NT2/D1 (cell line): Measurements from ENCODE around the gene PLA2G1B.
A peak's percentile ranks its signal among the peaks of the same experiment; 100 is the strongest.

Experiments
- DNase-seq: peaks from one replicate; pipeline ENCODE4 v3.0.0-alpha.2; 2011; ENCODE audit warnings: low read depth, low spot score
- H3K27me3 ChIP-seq: 2 replicates; pipeline ENCODE4 v1.6.0; 2011; ENCODE audit warnings: mild to moderate bottlenecking; ENCODE audit not compliant: insufficient read length, insufficient read depth
- H3K36me3 ChIP-seq: 2 replicates; pipeline ENCODE4 v1.6.1; 2011; ENCODE audit warnings: mild to moderate bottlenecking, low read length, mixed read lengths; ENCODE audit not compliant: insufficient read depth, insufficient read length
- H3K4me1 ChIP-seq: 2 replicates; pipeline ENCODE4 v1.5.1; 2011; ENCODE audit not compliant: insufficient read depth, insufficient read length
- H3K4me3 ChIP-seq: 2 replicates; pipeline ENCODE4 v1.5.1; 2011; ENCODE audit warnings: low read depth; ENCODE audit not compliant: insufficient read length
- H3K9ac ChIP-seq: 2 replicates; pipeline ENCODE4 v1.6.0; 2011; ENCODE audit warnings: low read depth; ENCODE audit not compliant: insufficient read length
- H3K9me3 ChIP-seq: 2 replicates; pipeline ENCODE4 v1.5.1; 2011; ENCODE audit warnings: mild to moderate bottlenecking, low read length; ENCODE audit not compliant: insufficient read depth
- SUZ12 ChIP-seq: IDR thresholded peaks from 2 replicates; pipeline ENCODE4 v1.6.1; 2011; ENCODE audit not compliant: insufficient read length, insufficient read depth; ENCODE audit errors: extremely low read depth
- YY1 ChIP-seq: IDR thresholded peaks from 2 replicates; pipeline ENCODE4 v1.6.1; 2011; ENCODE audit not compliant: insufficient read length, insufficient read depth
- ZNF274 ChIP-seq: IDR thresholded peaks from 2 replicates; pipeline ENCODE4 v1.6.1; 2011; ENCODE audit warnings: mild to moderate bottlenecking, low read depth, low read length

Gene PLA2G1B

DNA sequence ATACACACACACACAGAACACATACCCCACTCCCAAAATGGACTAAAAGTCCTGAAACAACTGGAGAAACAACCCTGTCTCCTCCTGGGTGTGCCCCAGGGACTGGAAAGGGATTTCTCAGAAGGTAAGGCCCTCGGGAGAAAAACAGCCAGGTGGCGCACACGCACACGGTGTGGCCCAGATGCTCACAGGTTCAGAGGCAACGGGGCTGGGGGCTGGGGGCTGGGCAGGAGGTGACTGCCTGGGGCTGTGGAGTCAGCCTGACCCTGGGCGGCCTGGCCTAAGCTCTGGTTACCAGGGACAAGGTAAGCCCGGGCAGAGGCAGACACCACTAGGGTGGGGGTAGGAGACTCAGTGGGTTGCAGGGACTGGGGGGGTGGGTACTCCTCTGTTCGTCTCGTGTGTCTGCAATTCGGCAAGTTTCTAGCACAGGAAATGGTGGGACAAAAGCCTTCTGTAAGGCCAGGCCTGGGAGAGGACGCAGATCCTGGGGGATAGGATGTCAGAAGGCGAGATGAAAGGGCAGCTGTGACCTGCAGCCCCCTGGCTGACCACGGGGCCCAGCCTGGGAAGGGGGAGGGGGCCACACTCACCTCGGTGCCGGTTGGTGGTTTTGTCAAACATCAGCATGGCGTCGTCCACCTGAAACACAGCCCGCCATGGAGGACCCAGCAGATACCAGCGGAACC lies 31.0 kb upstream of the PLA2G1B start:
- Histone ChIP-seq H3K9ac (peak overlapping the region; percentile 29), H3K27me3 (no peaks in the 10 kb centered on the region), H3K9me3 (no peaks in the 10 kb centered on the region), H3K4me3 (no peak overlapping the region), H3K4me1 (peaks cover 37% of the 10 kb centered on the region), H3K36me3 (peaks cover 68% of the 10 kb centered on the region)
- TF ChIP-seq SUZ12 (no peak), ZNF274 (no peak), YY1 (no peak)
- DNase-seq = no peak

DNA sequence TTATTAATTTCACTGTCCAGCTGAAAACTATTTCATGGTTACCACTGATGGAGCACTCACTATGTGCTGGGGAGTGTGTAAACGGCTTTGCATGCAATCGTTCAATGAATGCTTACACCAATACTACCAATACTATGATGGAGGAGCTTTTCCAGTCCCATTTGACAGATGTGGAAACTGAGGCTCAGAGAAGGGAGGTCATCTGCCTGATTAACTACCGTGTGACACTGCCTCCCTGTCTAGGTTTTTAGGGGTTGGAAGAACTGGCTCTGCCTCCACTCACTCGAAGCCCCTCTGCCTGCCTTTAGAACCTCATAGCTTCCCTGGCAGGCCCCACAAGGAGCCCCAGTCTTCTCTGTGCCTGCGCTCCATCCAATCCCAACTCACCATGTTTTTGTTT lies 29.5 kb upstream of the PLA2G1B start:
- Histone ChIP-seq H3K9me3 (no peaks in the 10 kb centered on the region), H3K27me3 (no peaks in the 10 kb centered on the region), H3K36me3 (peaks cover 69% of the 10 kb centered on the region), H3K4me1 (peaks cover 25% of the 10 kb centered on the region), H3K9ac (no peak overlapping the region), H3K4me3 (no peak overlapping the region)
- no peak for DNase-seq
- TF ChIP-seq ZNF274 (no peak), SUZ12 (no peak), YY1 (no peak)

DNA sequence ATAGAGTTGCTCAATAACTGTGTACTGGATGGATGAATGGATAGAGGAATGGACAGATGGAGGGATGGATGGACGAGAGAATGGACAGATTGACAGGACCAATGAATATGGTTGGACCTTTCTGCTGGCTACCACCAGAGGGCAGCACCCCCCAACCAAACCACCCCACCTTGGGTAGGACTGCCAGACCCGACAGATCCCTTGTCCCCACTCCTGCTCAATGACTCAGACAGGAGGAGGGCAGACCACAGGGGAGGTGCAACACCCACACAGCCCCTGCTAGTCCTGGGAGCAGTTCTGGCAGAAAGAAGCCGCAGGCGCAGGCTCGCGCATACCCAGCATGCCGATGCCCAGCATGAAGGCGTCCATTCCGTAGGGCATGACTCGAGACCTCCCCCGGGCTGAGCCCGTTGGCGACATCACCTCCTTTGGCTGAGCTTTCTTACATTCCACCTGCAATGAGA lies 29.0 kb upstream of the PLA2G1B start:
- Histone ChIP-seq H3K9ac (no peak overlapping the region), H3K9me3 (no peaks in the 10 kb centered on the region), H3K27me3 (no peaks in the 10 kb centered on the region), H3K4me3 (no peak overlapping the region), H3K4me1 (peaks cover 23% of the 10 kb centered on the region), H3K36me3 (peaks cover 71% of the 10 kb centered on the region)
- TF ChIP-seq SUZ12 (no peak), YY1 (no peak), ZNF274 (no peak)
- peak; percentile 76 for DNase-seq

DNA sequence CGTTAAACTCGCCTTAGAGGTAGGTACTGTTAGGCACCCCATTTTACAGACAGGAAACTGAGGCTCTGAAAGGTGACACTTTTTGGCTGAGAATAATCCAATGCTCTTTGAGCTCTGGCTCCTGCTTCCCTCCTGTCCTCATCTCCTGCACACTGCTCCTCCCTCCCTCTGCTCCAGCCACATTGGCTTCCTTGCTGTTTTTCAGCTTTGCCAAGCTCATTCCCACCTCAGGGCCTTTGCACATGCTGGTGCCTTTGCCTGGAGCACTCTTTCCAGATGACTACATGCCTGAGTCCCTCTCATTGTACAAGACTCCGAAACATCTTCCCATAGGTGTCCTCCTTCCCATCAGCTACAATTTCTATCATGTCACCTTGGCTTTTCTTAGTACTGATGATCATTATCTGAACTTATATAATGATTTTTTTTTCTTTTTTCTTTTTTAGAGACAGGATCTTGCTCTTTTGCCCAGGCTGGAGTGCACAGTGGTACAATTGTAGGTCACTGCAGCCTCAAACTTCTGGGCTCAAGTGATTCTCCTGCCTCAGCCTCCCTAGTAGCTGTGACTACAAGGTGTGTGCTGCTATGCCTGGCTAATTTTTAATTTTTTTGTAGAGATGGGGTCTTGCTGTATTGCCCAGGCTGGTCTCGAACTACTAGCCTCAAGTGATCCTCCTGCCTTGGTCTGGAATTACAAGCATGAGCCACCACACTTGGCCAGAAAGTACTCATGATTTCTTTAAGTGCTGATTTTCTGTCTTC lies 26.2 kb upstream of the PLA2G1B start:
- Histone ChIP-seq H3K4me3 (no peak overlapping the region), H3K9me3 (no peaks in the 10 kb centered on the region), H3K36me3 (peaks cover 75% of the 10 kb centered on the region), H3K4me1 (peaks cover 3% of the 10 kb centered on the region), H3K9ac (no peak overlapping the region), H3K27me3 (no peaks in the 10 kb centered on the region)
- no peak for TF ChIP-seq ZNF274
- no peak for TF ChIP-seq YY1
- TF ChIP-seq SUZ12 = no peak
- no peak for DNase-seq

DNA sequence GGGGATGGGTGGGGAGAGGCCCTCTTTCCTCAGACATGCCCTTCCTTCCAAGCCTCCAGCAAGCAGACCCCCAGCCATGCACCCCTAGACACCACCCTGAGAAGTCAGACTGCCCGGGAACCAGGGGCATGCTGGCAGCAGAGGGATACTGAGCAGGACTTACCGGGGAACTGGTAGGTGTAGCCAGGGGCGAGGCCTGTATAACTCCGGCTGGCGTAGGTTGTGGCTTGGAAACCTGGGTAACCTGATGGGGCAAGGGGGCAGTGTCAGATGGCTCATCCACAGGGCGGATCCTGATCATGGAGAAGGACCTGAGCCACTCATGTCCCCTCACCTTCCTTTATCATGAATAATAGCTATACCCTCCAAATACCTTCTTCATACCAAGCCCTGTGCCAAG lies 25.6 kb upstream of the PLA2G1B start:
- Histone ChIP-seq H3K4me3 (no peak overlapping the region), H3K36me3 (peaks cover 75% of the 10 kb centered on the region), H3K4me1 (peaks cover 2% of the 10 kb centered on the region), H3K9ac (no peak overlapping the region), H3K9me3 (no peaks in the 10 kb centered on the region), H3K27me3 (no peaks in the 10 kb centered on the region)
- no peak for DNase-seq
- TF ChIP-seq YY1 (no peak), SUZ12 (no peak), ZNF274 (no peak)

DNA sequence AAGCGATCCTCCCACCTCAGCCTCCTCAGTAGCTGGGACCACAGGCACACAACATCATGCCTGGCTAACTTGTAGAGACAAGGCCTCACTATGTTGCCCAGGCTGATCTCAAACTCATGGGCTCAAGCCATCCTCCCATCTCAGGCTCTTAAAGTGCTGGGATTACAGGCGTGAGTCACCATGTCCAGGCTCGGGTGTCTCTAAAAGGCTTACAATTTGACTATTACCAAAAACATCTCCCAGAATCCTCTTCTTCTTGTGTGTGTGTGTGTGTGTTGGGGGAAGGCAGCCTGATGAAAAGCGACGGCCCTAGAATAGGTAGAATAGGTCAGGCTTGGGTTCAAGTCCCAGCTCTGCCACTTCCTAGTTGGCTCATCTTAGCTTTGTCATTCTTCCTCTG lies 24.5 kb upstream of the PLA2G1B start:
- H3K4me3 ChIP-seq = no peak overlapping the region
- peaks cover 75% of the 10 kb centered on the region for H3K36me3 ChIP-seq
- DNase-seq = no peak
- H3K27me3 ChIP-seq = no peaks in the 10 kb centered on the region
- no peak overlapping the region for H3K9ac ChIP-seq
- TF ChIP-seq YY1 (no peak), SUZ12 (no peak), ZNF274 (no peak)
- no peaks in the 10 kb centered on the region for H3K4me1 ChIP-seq
- H3K9me3 ChIP-seq = no peaks in the 10 kb centered on the region
